GM19397 (cell line): ENCODE data around the gene AFAP1.

Experiments
- ATAC-seq: cut with Tn5 transposase; IDR thresholded peaks from one replicate; pipeline ENCODE4 v1.9.1; 2021; ENCODE audit warnings: mild to moderate bottlenecking, moderate library complexity; ENCODE audit not compliant: unreplicated experiment

Gene AFAP1

DNA sequence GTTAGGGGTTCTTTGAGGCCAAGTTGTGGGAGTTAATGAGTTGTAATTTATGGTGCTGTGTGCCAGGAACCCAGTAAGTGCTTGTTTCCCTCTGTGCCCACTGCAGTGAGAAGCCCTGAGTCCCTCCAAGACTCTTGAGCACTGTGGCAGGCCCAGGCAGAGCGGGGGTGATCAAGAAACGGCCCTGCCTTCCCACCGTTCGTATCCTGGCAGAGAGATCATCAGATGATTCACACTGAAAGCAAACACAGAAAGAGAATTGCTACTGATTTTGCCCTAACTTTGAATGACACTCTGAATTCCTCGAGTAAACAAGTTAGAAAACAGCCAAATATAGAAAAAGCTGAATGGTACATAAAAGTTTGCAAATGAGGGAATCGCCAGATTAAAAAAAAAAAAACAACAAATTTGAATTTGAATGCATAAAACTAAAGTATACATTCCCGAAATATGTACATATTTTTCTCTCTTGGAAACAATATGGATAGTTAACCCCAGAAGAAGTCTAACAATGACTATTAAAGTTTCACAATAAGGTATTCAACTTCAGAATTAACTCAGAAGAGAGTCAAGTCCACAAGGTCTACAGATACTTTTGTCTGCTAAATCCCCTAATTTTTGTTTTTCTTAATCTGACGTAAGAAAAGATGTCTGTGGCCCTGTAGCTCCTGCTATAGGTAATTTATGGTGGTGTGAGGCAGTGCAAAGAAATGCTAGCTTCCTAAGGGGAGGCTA lies 71.8 kb downstream of the AFAP1 start:
- no peak for ATAC-seq

DNA sequence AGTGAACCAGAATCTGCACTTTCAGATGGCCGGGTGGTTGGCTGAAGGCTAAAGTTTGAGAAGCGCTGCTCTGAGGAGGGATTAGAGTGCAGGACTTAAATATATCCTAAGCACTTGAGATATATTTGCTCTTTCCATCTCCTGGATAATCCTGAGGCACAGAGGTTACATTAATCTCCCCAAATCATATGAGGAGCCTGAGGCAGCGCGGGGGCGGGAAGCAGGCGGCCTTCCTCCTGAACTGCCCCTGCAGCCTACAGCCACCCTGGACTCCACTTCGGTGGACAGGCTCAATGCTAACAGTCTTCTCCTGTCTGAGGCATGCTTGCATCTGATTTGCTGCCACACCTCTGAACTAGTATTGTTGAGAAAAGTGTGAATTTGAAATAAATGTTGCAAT lies 72.5 kb downstream of the AFAP1 start:
- no peak for ATAC-seq

- ATAC-seq: no peak
These were observed 74.1 kb downstream of the AFAP1 start for GRCh38 chr4:7865533-7865932.

GRCh38 chr4:7864685-7865084 lies 75.0 kb downstream of the AFAP1 start:
- no peak for ATAC-seq

DNA sequence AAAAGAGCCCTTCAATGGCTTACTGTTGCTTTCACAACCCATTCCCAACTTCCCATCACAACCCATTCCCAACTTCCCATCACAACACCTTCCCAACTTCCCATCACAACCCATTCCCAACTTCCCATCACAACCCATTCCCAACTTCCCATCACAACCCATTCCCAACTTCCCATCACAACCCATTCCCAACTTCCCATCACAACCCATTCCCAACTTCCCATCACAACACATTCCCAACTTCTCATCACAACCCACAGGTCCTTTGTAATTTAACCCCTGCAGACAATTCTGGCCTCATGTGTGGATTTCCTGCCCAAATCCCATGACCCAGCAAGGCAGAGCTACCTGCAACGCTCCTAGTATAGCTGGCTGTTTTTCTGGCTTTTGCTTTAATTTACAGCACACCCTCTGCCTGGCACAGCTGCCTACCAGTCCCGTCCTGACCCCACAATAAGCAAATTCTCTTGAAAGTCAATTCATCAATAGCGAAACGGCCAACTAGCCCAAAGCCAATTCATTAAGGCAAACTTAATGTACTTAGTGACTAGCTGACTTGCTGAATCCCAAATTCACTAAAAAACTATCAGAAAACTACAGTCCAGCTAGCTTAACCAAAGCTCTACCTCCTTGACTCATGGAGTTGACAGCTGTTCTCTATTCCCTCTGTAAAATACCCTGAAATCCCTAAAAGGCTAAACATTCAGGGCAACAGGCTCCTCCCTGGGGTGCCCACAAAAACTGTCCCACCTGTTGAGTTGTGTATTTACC lies 75.6 kb downstream of the AFAP1 start:
- no peak for ATAC-seq

DNA sequence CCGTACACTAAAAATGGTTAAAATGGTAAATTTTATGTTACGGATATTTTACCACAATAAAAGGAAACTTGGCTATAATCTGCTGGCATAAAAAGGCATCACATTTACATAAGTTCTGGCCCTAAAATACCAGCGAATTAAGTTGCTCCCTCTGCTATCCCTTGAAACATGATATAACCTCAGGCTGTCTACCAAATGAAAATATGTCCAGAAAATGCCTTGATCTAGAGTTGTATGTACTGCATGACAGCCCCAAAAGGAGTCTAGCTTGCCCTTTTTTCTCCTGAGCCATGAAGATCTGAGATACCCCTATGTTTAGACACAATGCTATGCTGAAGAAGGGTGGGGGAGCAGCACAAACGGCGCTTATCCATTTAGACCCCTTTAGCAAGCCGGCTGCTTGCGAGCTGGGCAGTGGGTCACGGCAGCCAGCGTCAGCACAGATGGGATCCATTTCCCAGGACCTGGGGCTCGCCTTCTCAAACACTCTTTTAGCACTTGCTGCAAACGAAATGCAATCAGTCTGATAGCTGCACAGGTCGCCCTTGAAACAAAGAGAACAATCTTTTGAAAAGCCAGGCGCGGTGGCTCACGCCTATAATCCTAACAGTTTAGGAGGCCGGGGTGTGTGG lies 77.0 kb downstream of the AFAP1 start:
- no peak for ATAC-seq

GRCh38 chr4:7861440-7861881 lies 78.2 kb downstream of the AFAP1 start:
- no peak for ATAC-seq

GRCh38 chr4:7860600-7861163 lies 79.0 kb downstream of the AFAP1 start:
- ATAC-seq: no peak

- no peak for ATAC-seq
These were observed 80.3 kb downstream of the AFAP1 start for GRCh38 chr4:7859326-7859725.

- no peak for ATAC-seq
These were observed 81.2 kb downstream of the AFAP1 start for GRCh38 chr4:7858498-7858897.

DNA sequence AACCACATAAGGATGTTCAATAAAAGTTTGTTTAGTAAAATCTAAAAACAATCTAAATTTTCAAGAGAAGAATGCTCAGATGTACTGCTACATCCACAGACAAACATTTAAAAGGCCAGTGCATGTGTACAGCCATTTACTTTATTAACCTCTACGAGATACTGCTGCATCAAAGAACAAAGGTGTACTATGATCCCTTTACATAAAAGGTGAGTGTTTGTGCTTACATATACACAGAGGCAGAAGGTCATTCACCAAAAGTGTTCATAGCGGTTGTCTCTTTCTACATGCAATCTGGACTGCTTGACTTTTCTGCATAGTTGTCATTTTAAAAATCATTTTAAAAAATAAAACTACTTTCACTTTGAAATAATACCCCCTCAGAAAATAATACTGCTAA lies 81.7 kb downstream of the AFAP1 start:
- no peak for ATAC-seq

GRCh38 chr4:7857238-7857701 lies 82.4 kb downstream of the AFAP1 start:
- ATAC-seq: no peak

- no peak for ATAC-seq
These were observed 83.9 kb downstream of the AFAP1 start for GRCh38 chr4:7855731-7856130.

DNA sequence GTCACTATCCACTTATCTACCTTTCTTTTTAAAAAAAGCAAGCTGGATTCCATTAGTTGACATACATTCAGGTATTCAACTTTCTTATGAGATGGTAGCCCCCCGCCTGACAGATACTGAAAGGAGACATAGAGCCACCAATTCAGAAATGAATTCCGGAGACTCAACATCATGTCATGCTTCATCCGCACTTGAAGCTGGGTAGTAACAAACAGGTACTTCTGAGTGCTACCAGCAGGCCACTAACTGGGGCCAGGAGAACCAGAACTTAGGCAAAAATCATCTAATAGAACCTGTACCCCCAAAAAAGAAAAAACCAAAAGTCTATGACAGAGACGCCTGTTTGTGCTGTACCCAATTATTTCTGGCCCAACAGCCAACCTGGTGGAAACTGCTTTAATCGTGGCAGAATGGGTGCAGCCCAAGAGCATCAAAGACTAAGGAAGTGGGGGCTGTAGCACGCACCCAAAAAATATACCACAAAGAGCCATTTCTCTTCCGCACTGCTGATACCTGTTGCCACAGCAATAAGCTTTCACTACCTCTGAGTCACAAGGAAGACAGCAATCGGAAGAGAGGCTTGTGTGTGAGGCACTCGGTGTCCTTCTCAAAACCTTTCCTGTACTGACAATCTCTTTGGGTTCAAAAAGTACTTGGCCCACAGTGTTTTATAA lies 84.8 kb downstream of the AFAP1 start:
- ATAC-seq: no peak

- ATAC-seq: no peak
These were observed 85.4 kb downstream of the AFAP1 start for GRCh38 chr4:7854216-7854615.

- no peak for ATAC-seq
These were observed 86.4 kb downstream of the AFAP1 start for GRCh38 chr4:7853271-7853670.

DNA sequence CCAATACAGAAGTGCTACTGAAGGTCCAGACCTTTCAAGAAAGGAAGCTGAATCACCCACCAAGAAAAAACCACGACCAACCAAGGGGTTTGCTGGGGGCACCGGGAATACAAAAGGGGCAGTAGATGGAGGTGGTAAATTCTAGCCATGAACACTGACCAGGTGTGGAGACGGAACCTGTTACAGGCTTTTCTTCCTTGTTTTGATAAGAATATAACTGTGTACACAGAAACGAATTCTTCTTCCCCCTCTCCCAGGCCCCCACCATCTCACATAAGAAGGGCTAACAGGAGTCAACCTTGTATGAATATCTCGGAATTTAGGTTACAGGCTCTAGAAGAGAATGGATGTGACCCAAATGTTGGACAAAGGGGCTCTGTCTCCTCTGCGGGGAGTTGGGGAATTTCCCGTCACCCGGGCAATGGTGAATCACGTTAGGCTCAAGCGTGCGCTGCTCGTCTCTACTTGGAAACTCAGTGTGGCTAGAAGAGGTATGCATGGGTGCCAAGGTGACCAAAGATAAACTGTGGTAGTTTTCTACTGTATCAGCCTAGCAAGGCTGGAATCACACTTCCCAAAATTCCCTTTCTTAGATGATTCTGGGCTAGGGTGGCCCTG lies 87.0 kb downstream of the AFAP1 start:
- ATAC-seq: no peak

DNA sequence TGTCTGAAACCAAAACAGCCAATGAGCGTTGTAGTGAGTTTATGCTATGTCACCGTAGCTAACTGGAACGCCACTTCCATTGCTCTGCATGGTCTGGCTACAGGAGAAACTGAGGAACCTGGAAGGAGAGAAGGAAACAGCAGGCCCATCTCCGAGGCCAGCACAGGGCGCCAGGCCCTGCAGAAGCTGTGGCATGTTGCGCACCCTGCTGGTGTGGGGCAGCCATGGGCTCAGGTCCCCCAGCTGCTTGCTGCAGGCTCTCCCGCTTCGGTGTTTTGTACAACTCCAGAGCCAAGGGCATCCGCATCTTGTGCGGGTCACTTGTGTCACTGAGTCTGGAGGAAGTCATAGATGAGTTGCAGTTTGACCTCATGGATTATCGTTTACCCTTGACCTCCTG lies 89.2 kb downstream of the AFAP1 start:
- ATAC-seq: no peak

- no peak for ATAC-seq
These were observed 92.5 kb downstream of the AFAP1 start for GRCh38 chr4:7847206-7847605.

DNA sequence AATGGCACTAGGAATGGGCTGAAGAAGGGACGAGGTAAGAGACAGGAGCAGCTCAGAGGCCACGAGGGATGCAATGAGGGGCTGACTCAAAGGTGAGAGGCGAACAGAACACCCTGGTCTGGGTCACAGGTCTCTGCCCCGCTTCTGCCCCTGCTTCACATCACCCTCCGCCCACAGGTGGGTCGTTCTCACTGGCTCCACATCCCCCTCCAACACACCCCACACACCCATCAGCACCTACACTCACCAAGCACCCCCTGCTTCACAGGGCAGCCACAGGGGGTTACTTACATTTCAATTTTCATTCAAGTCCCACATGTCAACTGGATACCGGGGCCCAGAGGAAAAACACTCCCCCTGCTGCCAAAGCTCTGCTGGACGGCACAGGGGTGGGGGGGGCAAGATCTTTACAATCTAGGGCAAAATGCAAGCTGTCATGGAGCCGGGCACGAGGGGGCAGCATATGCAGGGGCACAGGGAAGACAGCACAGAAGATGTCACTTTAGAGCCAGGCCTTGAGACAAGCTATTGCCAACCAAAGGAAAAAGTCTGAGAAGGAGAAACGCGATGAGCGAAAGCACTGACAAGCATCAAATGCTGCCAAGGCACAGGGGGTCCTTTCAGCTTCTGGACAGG lies 94.0 kb downstream of the AFAP1 start:
- no peak for ATAC-seq
